ENCODE measurements around the gene SRC.

Gene SRC

DNA sequence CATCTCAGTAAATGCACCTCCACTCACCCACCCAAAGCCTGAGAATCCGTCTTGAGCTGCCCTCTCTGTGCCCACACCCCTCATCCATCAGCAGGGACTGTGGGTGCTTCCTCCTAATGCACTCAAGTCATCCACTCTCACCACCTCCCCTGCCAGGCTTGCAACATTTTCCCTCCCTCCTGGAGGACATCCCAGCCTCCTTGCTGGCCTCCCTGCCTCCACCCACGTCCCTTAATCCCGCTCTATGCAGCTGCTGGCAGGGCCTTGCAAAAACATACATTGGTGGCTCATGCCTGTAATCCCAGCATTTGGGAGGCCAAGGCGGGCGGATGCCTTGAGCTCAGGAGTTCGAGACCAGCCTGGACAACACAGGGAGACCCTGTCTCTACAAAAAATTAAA is 15.6 kb upstream of the SRC start:
- TF ChIP-seq, protein P1, sequence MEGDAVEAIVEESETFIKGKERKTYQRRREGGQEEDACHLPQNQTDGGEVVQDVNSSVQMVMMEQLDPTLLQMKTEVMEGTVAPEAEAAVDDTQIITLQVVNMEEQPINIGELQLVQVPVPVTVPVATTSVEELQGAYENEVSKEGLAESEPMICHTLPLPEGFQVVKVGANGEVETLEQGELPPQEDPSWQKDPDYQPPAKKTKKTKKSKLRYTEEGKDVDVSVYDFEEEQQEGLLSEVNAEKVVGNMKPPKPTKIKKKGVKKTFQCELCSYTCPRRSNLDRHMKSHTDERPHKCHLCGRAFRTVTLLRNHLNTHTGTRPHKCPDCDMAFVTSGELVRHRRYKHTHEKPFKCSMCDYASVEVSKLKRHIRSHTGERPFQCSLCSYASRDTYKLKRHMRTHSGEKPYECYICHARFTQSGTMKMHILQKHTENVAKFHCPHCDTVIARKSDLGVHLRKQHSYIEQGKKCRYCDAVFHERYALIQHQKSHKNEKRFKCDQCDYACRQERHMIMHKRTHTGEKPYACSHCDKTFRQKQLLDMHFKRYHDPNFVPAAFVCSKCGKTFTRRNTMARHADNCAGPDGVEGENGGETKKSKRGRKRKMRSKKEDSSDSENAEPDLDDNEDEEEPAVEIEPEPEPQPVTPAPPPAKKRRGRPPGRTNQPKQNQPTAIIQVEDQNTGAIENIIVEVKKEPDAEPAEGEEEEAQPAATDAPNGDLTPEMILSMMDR (conservative IDR thresholded peaks at IDR 0.05; ENCODE audit: low read depth, low read length), result no peak
- H3K27me3 ChIP-seq (ENCODE audit: insufficient read depth, low read depth), result no peaks in the 10 kb centered on the region
- H3K4me2 ChIP-seq, result no peak overlapping the region
- no peaks in the 10 kb centered on the region for H3K79me2 ChIP-seq (ENCODE audit: insufficient read depth, low read depth)
- no peak overlapping the region for H3K9ac ChIP-seq
- no peak overlapping the region for H3K4me3 ChIP-seq (IDR thresholded peaks at IDR 0.05; ENCODE audit: insufficient read depth, low read depth, low read length)
- no peak overlapping the region for H2AFZ ChIP-seq (ENCODE audit: low read depth)
- H4K20me1 ChIP-seq (ENCODE audit: insufficient read depth), result no peaks in the 10 kb centered on the region
- H3K27ac ChIP-seq, result no peak overlapping the region
- H3K36me3 ChIP-seq (ENCODE audit: insufficient read depth), result no peaks in the 10 kb centered on the region
- peaks cover 2% of the 10 kb centered on the region for H3K4me1 ChIP-seq (ENCODE audit: low read depth, poor library complexity, severe bottlenecking)

DNA sequence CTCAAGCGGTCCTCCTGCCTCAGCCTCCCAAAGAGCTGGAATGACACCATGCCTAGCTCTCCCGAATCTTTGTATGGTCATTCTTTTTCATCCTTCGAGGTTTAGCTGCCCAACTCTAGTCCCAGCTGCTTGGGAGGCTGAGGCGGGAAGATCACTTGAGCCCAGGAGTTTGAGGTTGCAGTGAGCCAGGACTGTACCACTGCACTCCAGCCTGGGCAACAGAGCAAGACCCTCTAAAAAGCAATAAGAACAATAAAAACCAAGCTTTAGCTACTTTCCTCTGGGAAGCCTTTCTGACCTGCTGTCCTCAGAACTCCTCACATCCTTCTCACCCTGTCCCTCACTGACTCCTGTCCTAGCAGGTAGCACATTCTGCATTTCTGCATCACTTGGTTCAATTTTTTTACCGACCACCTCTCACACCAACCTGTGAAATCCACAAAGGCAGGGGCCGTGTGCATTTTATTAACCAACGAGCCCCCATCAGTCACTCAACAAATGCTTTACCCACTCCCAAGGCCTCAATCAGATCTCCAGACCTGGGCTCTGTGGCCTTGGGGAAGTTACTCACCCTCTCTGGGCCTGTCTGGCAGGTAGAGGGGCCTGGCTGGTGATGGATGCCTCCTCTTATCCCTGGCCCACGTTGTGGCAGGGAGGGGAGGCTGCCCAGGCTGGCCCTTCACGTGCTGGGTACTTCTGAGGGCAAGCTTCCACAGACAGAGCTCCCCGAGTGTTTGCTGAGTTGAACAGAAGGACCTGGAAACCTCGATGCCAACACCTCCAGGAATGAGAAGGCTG is 14.7 kb upstream of the SRC start:
- no peaks in the 10 kb centered on the region for H3K79me2 ChIP-seq (ENCODE audit: insufficient read depth, low read depth)
- H3K27ac ChIP-seq, result no peak overlapping the region
- no peak overlapping the region for H3K4me3 ChIP-seq (IDR thresholded peaks at IDR 0.05; ENCODE audit: insufficient read depth, low read depth, low read length)
- H3K9ac ChIP-seq, result no peak overlapping the region
- no peak overlapping the region for H2AFZ ChIP-seq (ENCODE audit: low read depth)
- no peaks in the 10 kb centered on the region for H3K27me3 ChIP-seq (ENCODE audit: insufficient read depth, low read depth)
- no peaks in the 10 kb centered on the region for H4K20me1 ChIP-seq (ENCODE audit: insufficient read depth)
- H3K4me1 ChIP-seq (ENCODE audit: low read depth, poor library complexity, severe bottlenecking), result peaks cover 7% of the 10 kb centered on the region
- no peak overlapping the region for H3K4me2 ChIP-seq
- no peaks in the 10 kb centered on the region for H3K36me3 ChIP-seq (ENCODE audit: insufficient read depth)
- TF ChIP-seq, protein P1 (conservative IDR thresholded peaks at IDR 0.05; ENCODE audit: low read depth, low read length), result no peak

DNA sequence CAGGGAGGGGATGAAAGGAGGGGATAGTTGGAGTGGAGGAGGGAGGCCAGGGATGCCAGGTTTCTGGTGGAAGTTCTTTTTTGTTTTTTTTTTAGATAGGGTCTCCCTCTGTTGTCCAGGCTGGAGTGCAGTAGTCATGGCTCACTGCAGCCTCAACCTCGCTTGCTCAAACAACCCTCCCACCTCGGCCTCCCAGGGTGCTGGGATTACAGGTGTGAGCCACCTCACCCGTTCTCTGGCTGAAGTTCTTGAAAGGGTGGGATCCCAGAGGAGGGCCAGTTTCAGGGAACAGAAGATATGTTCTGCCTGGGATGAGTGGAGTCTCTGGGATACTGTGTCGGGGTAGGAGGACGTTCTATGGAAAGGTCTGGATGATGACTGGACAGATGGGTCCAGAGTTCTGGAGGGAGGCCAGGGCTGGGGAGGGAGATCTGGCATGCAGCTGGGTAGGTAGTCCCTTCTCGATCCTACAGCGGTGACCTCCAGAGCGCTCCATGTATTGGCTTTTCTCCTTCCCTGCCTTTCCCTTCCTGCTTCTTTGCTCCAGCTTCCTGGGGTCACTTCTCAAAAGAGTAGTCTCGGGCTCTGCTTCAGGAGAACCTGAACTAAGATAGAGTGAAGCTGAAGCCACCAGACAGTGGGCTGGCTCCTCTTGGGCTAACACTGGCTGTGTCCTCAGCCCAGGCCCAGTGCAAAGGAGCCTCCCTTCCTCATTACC is 12.7 kb upstream of the SRC start:
- Histone ChIP-seq H3K4me1 (ENCODE audit: low read depth, poor library complexity, severe bottlenecking) (peaks cover 12% of the 10 kb centered on the region), H3K36me3 (ENCODE audit: insufficient read depth) (no peaks in the 10 kb centered on the region), H2AFZ (ENCODE audit: low read depth) (no peak overlapping the region), H4K20me1 (ENCODE audit: insufficient read depth) (no peaks in the 10 kb centered on the region), H3K27me3 (ENCODE audit: insufficient read depth, low read depth) (no peaks in the 10 kb centered on the region), H3K4me2 (no peak overlapping the region), H3K9ac (no peak overlapping the region), H3K27ac (no peak overlapping the region), H3K79me2 (ENCODE audit: insufficient read depth, low read depth) (no peaks in the 10 kb centered on the region), H3K4me3 (IDR thresholded peaks at IDR 0.05; ENCODE audit: insufficient read depth, low read depth, low read length) (no peak overlapping the region)
- TF ChIP-seq, protein P1 (conservative IDR thresholded peaks at IDR 0.05; ENCODE audit: low read depth, low read length), result no peak

DNA sequence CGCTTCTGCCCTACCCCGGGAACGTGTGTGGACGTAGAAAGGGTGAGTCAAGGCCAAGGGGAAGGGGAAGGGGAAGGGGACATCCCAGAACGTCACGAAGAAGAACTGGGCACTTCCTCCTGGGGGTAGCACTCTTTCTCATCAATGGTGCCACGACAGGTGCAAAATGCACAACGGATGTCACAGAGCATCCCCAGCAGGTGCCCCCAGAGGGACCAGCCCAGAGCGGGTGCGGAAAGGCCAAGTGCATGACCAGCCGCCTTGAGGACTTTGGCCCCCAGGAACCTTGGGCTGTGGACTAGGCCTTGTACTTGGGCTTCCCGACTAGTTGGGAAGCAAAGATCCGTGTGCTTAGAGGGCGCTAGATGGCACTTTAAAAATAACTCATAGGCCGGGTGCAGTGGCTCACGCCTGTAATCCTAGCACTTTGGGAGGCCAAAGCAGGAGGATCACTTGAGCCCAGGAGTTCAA is 12.1 kb upstream of the SRC start:
- H4K20me1 ChIP-seq (ENCODE audit: insufficient read depth), result no peaks in the 10 kb centered on the region
- H3K27ac ChIP-seq, result no peak overlapping the region
- no peaks in the 10 kb centered on the region for H3K79me2 ChIP-seq (ENCODE audit: insufficient read depth, low read depth)
- H3K9ac ChIP-seq, result no peak overlapping the region
- TF ChIP-seq, protein P1 (conservative IDR thresholded peaks at IDR 0.05; ENCODE audit: low read depth, low read length), result no peak
- no peaks in the 10 kb centered on the region for H3K36me3 ChIP-seq (ENCODE audit: insufficient read depth)
- H3K4me3 ChIP-seq (IDR thresholded peaks at IDR 0.05; ENCODE audit: insufficient read depth, low read depth, low read length), result no peak overlapping the region
- H2AFZ ChIP-seq (ENCODE audit: low read depth), result no peak overlapping the region
- no peak overlapping the region for H3K4me2 ChIP-seq
- H3K27me3 ChIP-seq (ENCODE audit: insufficient read depth, low read depth), result no peaks in the 10 kb centered on the region
- H3K4me1 ChIP-seq (ENCODE audit: low read depth, poor library complexity, severe bottlenecking), result peaks cover 12% of the 10 kb centered on the region

Measured in KMS-11 (cell line).